ENCODE results near the gene RALGAPA1. TPM values are rescaled to one million over a fixed set of nuclear protein-coding genes. Genes with fewer than 3 reads are reported as not detected.
"Not testable (repeated sequence)": the region's sequence is repeated elsewhere in the genome, so short reads cannot be mapped to it uniquely, and the experiment has no call there.

Gene RALGAPA1
- total and polyA plus RNA-seq, 8 donors: 16.0 to 35.4 (median 28.1) TPM

DNA sequence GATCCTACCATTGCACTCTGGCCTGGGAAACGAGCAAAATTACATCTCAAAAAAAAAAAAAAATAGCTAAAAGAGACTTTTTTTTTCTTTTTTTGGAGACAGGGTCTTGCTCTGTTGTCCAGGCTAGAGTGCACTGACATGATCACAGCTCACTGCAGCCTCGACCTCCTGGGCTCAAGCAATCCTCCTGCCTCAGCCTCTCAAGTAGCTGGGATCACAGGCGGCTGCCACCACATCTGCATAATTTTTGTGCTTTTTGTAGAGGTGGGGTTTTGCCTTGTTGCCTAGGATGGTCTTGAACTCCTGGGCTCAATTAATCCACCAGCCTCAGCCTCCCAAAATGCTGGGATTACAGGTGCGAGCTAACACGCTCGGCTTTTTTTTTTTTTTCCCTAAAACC is 11.3 kb downstream of the RALGAPA1 start:
- Histone ChIP-seq H3K27ac (no peak overlapping the region), H3K36me3 (no peaks in the 10 kb centered on the region), H3K4me3 (no peak overlapping the region), H3K27me3 (no peaks in the 10 kb centered on the region), H3K9me3 (no peaks in the 10 kb centered on the region), H3K4me1 (no peaks in the 10 kb centered on the region)
- no peak for FAIRE-seq
- no peak for TF ChIP-seq CTCF (IDR thresholded peaks at IDR 0.05)
- 97 to 98% methylated on average over 6 of the region's 6 CpGs for WGBS, 2 donors
- DNase-seq: no peak
- ATAC-seq: no peak
- intact Hi-C loops (cut with DNase I): no loop called here

DNA sequence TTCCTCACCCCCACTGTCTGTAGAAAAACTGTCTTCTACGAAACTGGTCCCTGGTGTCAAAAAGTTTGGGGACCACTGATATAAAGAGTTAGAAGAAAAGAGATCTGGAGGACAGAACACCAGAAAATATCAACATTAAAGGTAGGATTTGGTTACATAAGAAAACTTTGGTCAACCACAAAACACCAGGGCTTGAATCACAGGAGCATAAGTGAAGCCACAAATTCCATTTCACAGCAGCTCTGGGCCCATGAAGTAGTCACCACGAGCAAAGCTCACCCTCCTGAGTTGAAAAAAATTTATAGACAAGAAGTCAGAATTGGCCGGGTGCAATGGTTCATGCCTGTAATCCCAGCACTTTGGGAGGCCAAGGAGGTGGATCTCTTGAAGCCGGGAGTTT is 19.4 kb downstream of the RALGAPA1 start:
- 94 to 98% methylated on average over 4 of the region's 4 CpGs for WGBS, 2 donors
- intact Hi-C loops (cut with DNase I): no loop called here
- Histone ChIP-seq H3K4me1 (no peaks in the 10 kb centered on the region), H3K4me3 (no peak overlapping the region), H3K9me3 (no peaks in the 10 kb centered on the region), H3K27me3 (no peaks in the 10 kb centered on the region), H3K36me3 (no peaks in the 10 kb centered on the region), H3K27ac (no peak overlapping the region)
- ATAC-seq (no peak), FAIRE-seq (no peak), DNase-seq (no peak)
- TF ChIP-seq CTCF (IDR thresholded peaks at IDR 0.05): no peak

GRCh38 chr14:35786856-35787255 is 22.2 kb downstream of the RALGAPA1 start:
- WGBS, 2 donors: 92 to 93% methylated on average over 2 of the region's 2 CpGs

DNA sequence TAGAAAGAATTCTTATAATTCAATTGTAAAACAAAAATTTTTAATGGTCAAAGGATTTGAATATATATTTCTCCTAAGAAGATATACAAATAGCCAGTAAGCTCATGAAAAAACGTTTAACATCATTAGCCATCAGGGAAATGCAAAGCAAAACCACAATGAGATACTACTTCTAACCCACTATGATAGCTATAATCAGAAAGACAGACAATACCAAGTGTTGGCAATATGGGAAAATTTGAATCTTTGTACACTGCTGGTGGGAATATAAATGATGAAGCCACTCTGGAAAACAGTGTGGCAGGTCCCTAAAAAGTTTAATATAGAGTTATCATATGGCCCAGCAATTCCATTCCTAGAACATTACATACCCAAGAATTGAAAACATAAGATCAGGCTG is 25.4 kb downstream of the RALGAPA1 start:
- Histone ChIP-seq H3K36me3 (no peaks in the 10 kb centered on the region), H3K27ac (no peak overlapping the region), H3K27me3 (no peaks in the 10 kb centered on the region), H3K4me1 (no peaks in the 10 kb centered on the region), H3K9me3 (peaks cover 0 to 3% (median 0%) of the 10 kb centered on the region in 4 donors), H3K4me3 (no peak overlapping the region)
- FAIRE-seq: no peak
- WGBS, 2 donors: 34 to 51% methylated on average over 1 of the region's 1 CpG
- no peak for TF ChIP-seq CTCF (IDR thresholded peaks at IDR 0.05)
- intact Hi-C loops (cut with DNase I): no loop called here
- DNase-seq: no peak
- ATAC-seq: no peak

More at GRCh38 chr14:35786856-35787255, 22.2 kb downstream of the RALGAPA1 start:
- Histone ChIP-seq H3K4me1 (no peaks in the 10 kb centered on the region), H3K27ac (no peak overlapping the region), H3K4me3 (no peak overlapping the region), H3K9me3 (peaks cover 0 to 3% (median 0%) of the 10 kb centered on the region in 4 donors), H3K27me3 (no peaks in the 10 kb centered on the region), H3K36me3 (no peaks in the 10 kb centered on the region)
- TF ChIP-seq CTCF (IDR thresholded peaks at IDR 0.05): no peak
- FAIRE-seq (no peak), DNase-seq (no peak), ATAC-seq (no peak)
- intact Hi-C loops (cut with DNase I): no loop called here

DNA sequence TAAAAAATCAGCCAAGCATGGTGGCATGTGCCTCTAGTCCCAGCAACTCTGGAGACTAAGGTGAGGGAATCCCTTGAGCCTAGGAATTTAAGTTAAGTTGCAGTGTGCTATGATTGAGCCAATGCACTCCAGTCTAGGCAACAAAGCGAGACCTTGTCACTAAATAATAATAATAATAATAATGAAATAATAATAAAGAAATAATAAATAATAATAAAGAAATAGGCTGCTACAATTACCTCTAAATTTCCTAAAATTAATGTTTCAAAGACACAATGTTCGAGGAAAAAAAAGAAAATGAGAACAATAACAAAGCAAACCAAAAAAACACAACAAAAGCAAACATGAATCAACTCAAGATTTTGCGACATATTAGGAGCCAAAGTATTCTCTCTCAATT is 29.7 kb downstream of the RALGAPA1 start:
- FAIRE-seq (no peak), ATAC-seq (no peak), DNase-seq (no peak)
- H3K36me3 ChIP-seq: peaks cover 0 to 5% (median 0%) of the 10 kb centered on the region in 3 donors
- WGBS, 2 donors: 98 to 99% methylated on average over 3 of the region's 3 CpGs
- H3K9me3 ChIP-seq: peaks cover 0 to 3% (median 0%) of the 10 kb centered on the region in 4 donors
- intact Hi-C loops (cut with DNase I): no loop called here
- H3K27ac ChIP-seq: no peak overlapping the region
- no peak for TF ChIP-seq CTCF (IDR thresholded peaks at IDR 0.05)
- no peak overlapping the region for H3K4me3 ChIP-seq
- no peaks in the 10 kb centered on the region for H3K27me3 ChIP-seq
- no peaks in the 10 kb centered on the region for H3K4me1 ChIP-seq

DNA sequence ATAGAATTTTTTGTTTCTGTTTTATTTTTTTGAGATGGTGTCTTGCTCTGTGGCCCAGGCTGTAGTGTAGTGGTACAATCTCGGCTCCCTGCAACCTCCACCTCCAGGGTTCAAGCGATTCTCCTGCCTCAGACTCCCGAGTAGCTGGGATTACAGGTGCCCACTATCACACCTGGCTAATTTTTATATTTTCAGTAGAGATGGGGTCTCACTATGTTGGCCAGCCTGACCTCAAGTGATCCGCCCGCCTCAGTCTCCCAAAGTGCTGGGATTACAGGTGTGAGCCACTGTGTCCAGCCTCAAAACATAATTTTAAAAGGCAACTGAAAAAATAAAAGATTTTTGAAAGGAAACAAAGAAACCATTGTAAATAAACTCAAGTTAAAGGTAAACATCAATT is 31.5 kb downstream of the RALGAPA1 start:
- H3K36me3 ChIP-seq; H3K9me3 ChIP-seq; H3K27ac ChIP-seq; intact Hi-C loops (cut with DNase I); H3K27me3 ChIP-seq; H3K4me1 ChIP-seq; ATAC-seq; H3K4me3 ChIP-seq; DNase-seq; FAIRE-seq: not testable (repeated sequence)
- 98 to 99% methylated on average over 5 of the region's 5 CpGs for WGBS, 2 donors

Measured in pancreas (tissue), 10 donors.